GM18508 (cell line): ENCODE data around the gene NAP1L4.

ENCODE experiments used
- ATAC-seq: cut with Tn5 transposase; IDR thresholded peaks from one replicate; pipeline ENCODE4 v1.9.1; 2021; ENCODE audit warnings: moderate number of reproducible peaks; ENCODE audit not compliant: insufficient read depth, unreplicated experiment

The NAP1L4 gene

GRCh38 chr11:2898366-2899079, 93.6 kb downstream of the NAP1L4 start:
- ATAC-seq, result no peak

- ATAC-seq, result no peak
Measured at GRCh38 chr11:2897048-2897447, 95.1 kb downstream of the NAP1L4 start.

DNA sequence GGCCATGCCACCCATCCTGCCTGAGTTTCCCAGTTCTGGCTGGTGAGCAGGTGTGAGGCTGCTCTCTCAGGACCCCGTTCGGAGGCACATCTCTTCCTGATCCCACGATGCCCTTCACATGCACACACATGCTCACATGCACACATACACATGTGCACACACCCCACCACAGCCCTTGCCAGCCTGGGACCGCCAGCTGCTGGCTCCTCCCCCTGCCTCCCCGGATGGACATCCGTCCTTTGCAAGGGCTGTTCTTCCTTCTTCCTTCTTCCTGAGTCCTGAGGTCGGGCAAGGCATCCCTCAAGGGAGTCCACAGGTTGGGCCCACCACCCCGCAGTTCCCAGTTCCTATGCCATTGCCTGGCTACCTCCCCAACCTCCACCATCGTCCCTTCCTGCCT, 96.1 kb downstream of the NAP1L4 start:
- no peak for ATAC-seq
